HPDE6-E6E7 (cell line): Measurements from ENCODE around the gene KCNE1.

Experiments
- DNase-seq: peaks from one replicate; pipeline ENCODE4 v3.0.0; 2011; ENCODE audit warnings: missing footprints; ENCODE audit errors: extremely low spot score

Gene KCNE1

DNA sequence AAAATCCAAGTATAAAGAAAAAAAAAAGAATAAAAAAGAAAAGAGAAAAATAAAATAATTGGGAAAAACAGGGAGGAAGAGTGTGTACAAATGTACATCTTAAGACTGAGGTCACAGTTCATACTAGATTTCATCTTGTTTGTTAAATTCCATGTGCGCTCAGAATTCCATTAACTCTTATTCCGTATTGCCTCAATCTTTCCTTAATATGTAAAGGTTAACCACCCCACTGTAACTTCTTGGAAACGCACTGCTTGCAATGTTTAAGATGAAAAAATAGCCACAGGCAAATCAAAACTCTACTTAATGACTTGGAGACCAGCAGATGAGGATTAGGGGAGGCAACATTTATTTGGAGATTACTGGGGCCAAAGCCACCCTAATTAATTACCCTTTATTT, 23.9 kb upstream of the KCNE1 start:
- DNase-seq: no peak

DNA sequence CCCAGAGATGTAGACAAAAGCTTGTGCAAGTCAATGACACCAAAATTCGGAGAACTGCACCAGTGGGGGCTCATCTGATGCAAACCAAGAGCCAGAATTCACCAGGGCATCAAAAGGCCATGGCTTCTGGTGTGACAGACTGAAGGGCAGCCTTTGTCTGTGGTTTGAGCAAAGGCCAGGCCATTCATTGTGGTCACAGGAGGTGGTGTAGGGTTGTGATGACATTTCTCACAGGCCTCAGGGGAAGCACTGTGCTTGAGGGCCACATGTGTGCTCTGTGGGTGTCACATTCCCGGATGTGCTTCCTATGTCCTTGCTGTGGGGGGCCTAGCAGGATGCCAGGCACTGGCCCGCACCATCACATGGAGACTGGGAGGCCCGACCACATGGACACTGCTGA, 22.5 kb upstream of the KCNE1 start:
- no peak for DNase-seq

DNA sequence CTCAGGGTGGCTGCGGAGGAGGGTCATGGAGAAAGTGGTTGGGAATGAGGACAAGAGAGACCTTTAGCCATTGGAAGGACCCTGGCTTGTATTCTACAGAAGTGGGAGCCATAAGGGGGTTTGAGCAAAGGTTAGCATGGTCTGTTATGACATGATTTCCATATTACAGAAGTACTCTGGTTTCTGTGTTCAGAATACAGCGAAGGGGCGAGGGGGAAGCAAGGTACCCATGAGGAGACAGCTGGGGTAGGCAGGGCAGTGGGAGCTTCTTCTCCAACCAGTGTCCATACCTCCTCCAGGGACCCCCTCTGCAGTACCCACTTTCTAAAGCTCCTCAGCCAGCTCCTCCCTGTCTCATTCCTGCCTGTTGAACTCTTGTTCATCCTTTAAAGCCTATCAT, 21.9 kb upstream of the KCNE1 start:
- DNase-seq: no peak

DNA sequence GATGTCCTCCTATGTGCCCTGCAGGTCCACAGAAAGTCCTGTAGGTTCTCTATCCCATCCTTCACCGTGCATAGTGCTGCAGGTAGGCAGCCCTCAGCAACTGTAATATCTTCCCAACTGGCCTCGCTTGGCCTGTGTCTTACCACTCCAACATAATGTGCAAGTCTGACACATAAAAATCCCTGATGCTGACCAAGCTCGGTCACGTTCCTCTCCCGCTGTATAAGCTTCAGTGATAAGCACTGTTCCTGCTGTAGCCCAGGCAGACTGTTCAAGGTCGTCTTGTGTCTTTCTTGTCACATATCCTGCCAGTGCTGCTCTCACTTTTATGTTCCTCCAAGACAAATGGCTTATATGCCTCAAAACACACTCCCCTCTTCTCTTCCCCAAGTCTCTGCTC, 19.4 kb upstream of the KCNE1 start:
- DNase-seq: no peak

DNA sequence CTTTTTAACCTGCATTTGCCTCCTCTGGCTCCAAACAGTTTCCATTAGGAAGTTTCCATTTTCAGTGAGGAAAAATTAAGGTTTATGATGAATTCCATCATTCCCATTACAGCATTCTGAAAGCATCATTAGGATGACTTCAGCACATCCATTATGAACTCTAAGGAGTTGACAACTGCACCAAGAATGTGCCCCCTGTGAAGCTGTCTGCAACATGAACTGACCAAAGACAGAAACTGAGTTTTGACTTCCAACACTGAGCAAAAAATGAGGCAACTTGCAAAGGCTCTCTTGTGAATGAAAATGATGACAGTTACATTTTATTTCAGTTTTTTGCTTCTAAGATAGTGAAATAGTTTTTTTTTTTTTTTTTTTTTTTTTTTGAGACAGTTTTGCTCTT, 18.3 kb upstream of the KCNE1 start:
- no peak for DNase-seq

DNA sequence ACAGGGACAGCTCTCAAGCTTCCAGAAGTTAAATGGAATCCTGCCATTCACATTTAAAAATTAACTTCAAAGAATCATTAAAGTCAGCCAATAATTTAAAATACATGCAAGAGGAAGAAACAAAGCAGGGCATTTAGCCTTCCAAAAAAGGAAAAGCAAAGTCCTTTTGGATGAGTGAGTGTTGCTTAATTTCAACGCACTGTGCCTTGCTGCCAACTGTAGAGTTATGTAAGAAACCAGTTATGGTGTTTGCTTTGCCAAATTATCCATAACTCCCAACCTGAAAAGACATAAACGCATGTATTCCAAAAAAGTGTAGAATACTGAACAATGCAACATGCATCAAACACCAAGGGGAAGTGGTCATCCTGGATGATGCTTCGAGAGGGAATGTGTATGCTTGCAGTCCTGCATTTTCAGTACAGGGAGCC, 16.1 kb upstream of the KCNE1 start:
- no peak for DNase-seq

DNA sequence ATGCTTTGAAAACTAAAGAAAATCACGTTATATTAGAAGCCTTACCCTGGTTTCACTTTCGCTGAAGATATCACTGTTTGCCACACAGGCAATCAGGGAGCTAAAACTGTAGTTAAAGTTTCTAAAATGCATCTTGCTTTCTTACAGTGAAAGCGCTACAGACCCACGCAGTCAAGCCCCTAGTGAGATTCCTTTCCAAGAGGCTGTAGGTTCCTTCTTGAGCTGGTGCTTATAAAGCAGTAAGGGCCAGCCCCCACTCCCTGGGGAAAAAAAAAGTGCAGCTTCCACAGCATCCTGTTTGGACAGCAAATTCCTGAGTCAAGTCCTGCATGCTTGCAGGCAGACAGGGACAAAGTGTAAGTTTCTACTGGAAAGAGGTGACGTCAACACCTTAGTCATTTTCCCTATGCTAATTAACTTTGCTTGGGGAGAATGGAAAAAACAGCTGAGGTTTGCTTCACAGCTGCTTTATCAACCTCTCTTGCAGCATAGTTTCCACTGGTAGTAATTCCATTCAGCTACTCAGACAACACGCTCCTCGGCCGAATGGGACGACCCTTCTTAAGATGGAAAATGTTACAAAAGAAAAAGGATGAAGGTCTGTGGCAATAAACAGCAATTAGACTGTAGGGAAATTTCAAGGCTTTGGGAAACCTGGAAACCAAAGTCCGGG, 14.7 kb upstream of the KCNE1 start:
- DNase-seq: peak; percentile 81

DNA sequence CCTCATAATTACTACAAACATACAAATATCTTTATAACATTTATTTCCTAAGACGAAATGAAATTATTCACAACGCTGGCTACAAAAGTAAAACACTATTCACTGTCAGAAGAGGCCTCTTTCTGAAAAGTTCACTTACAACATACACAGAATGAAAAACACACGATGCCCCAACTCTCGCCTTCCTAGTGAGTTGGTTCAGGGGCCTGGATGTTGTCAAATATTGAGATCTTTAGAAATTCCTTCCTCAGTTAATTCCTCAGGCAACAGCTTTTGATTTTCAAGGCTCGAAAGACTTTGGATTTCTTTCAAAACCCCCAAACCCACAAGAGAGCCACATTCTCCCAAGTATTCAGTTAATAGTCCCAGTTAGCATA, 14.2 kb upstream of the KCNE1 start:
- DNase-seq: no peak

DNA sequence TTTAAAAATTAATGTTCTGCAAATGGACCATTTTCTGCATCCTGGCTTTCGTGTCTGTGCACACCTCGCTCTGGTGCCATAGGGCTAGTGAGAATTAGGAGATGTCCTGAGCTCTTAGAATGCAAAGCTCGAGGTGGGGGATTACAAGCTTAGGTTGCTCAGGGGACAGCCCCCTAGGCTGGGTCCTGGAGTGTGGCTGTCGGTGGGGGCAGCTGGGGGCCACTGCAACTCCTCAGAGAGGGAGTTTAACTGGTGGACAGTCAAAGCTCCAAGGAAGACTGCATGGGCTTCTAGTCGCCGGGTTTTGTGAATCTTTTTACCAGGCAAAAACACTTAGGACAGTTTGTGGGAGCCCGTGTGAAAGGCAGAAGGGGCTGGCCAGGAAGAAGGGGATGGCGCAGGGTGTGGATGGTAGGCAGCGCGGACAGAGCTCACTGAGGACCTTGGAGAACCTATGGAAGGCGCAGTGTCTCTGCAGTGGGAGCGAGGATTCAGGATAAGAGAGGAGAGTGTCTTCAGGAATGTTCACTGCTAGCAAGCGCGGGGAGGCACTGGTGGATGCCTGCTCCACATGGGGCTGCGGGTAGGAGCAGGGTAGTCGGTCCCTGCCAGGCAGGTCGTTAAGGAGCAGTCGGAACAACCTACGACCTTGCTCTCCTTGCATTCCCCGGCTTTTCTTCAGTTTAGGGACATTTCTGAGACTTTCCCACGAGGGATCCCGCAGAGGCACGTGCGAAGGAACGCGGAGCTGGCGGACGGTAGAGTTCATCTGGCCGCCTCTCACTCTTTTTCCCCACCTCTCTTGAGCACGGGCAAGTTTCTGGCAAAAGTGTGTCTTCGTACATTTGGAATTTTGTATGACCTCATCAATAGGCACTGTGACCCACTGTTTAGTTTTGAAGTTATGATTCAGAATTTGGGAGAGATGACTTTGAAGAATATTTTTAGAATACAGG, 12.9 kb upstream of the KCNE1 start:
- DNase-seq: no peak

DNA sequence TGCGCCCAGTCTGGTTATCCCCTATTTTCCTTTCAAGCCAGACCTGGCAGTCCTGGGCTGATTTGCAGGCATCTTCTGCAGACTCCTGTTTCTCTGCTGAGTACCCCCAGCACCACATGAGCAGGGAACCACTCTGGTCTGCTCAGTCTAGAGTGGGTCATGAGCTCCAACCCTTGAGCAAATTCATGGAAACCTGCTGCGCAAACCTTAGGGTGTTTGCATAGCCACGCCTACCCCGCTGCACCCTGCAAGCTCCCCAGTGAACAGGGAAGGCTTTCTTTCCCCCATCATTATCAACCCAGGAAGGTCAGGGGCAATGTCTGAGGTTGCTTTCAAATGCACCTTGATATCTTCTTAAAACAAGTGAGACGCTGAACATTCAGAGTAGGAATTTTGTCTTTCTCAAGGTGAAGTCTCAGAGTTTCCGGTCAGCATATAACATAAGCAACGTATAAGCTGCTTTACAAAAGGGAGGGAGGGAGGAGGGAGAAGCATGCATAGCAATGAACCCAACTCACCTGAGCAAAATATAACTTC, 11.1 kb upstream of the KCNE1 start:
- no peak for DNase-seq

DNA sequence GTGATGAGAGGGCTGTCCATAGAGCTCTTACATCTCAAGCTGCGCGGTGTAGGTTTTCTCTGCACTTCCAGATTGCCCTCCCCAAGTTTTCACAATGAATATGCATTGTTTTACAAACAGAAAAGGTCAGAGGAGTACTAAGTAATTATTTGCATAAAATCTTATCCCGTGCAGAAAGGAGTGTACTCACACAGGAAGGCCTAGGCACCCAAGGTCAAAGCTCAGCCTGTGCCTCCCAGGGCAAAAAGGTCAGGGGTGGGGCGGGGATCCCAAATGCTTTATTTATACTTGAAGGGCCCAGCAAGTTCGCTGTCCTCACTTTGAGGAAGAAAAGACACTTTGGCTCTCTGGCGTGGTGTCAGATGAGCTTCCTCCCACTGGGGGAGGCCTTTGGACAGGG, 10.3 kb upstream of the KCNE1 start:
- DNase-seq: no peak

DNA sequence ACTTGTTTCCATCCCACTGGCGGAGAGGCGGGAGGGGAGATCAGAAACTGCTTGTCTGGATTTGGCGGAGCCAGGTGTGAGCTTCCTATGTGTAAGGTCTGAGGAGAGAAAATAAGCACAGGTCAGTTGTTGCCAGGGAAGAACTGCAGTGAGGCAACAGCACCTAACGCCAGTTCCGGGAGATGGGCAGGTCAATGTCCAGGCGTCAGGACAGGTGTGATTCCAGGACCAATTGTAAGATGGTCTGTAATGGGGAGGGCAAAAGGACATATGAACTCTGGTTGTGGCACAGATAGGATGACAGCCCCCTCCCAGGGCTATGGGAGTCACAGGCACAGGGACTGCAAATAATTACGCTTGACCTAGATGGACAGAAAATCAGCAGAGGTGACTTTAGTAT, 9.6 kb upstream of the KCNE1 start:
- no peak for DNase-seq

DNA sequence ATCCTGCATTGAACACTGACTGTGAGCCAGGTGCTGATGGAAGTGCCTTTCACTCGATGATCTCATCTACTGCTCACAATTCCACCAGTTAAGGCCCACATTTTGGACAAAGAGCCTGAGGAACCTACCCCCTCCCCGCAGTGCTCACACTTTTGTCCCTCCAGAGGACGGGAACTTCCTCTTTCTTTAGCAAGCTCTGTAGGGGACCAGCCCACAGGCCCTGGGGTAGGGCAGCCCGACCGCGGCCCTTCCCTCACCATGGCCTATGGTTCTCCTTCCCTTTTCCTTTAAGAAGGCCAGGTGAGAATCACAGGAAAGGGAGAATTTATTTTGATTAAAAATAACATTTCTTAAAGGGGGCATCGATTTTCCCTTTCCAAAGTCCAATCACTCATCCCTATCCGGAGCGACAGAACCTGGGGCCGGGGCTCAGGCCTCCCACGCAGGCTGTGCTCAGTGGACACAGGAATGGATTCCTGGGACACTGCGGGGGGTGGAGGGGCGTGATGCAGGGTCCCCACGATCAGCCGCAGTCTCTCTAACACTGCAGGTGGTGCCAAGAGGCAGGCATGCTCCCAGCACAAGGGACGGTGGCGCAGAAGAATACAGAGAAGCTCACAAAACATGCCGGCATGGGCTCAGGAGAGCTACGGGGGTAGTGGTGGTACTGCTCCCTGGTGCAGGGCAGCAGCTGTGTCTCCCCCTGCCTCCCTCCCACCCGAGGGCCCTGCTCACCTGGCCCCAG, 8.9 kb upstream of the KCNE1 start:
- no peak for DNase-seq

DNA sequence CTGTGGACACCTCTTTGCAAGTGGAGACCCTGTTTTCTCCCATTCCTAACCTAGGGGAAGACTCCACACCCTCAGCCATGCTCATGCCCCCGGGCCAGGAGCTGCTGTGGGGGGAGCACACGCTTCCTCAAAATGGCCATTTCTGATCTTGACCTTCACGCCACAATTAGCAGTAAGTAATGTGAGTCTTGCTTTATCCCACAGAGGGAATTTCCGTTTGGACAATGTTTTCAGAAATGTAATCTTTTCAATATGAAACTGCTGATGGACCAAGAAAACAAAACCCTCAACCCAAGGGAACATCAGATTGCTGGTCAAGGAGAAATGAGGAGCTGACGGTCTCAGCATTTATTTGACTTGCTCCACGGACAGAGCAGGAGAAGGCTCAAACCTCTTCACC, 8.3 kb upstream of the KCNE1 start:
- no peak for DNase-seq

DNA sequence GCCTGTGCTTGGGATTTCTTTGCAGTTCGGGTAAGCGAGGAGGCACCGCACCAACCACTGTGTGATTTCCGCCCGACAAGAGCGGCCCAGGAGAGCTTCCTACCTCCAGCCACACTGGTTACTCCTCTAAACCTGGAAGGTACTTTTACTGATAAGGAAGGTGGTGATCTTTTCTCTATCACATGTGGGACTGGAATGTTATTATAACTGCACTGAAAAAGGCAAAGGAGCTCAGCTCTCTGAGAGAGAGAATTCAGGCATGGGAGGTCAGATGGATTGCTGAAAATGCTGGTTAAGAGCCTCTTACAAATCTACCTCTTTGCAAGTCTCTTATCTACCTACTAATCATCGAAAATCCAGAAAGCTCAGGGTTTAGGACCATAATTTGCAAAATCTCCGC, 7.7 kb upstream of the KCNE1 start:
- DNase-seq: no peak

DNA sequence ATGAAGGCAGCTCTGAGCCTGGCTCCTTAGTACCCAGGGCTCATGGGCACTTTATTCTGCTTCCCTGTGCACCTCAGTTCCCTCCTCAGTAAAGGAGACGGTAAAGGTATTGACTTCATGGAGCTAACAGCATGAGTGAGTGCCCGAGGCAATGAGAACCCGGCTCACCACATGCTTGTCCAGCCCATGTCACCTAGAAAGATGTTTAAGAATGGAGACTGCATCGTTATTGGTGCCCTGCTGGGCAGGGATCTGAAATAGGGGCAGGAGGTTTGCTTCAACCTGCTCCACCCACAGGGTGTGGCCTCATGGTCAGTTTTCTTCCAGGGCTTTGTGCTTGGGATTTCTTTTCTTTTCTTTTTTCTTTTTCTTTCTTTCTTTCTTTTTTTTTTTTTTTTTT, 7.0 kb upstream of the KCNE1 start:
- no peak for DNase-seq

DNA sequence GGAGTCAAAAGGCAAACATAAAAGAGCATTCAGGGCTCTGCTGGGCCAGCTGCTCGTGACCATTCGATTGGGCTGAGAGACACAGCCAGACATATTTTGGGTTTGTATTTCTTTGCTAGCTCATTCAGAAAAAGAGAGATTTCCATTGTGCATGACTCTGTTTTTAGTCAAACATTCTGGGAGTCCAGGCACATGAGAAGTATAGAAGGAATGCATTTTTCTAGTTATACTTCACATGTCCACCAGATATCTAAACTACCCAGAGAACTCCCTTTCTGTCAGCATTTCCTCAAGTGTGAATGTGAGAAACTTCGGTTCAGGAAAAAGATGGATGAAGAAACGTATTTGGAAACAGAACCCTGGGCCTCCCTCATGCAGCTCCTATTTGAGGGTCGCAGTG, 6.3 kb upstream of the KCNE1 start:
- no peak for DNase-seq

DNA sequence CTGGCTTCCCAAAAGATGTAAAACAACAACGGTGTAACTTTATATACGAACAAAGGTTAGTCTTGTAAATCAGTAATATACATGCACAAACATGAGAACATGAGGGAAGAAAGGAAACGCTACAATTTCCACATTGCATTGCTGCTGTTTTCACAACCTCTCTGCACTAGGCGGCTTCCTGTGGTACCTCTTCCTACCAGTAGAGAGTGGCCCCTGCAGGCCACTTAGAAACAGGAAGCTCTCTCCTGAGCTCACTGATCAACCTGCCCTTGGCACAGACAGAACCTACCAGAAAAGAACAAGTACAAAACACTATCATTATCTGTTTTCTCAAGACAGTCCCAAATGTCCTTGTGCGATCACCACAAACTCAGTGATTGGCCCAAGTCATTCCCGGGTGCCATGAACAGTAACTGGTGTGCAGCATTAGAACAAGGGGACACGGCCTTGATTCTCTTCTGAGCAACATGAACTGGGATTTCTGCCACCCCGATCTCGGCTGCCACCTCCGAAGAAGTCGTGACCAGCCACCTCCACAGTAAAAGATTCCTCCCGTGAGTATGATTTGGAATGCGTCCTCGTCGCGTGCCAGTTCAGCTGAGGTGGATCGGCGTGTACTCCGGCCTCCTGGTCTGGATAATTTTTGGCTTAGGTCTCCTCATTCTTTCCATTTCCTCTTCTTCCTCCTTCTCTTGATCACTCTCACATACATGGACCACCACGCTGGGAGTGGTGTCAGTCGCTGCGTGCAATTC, 5.7 kb upstream of the KCNE1 start:
- no peak for DNase-seq

DNA sequence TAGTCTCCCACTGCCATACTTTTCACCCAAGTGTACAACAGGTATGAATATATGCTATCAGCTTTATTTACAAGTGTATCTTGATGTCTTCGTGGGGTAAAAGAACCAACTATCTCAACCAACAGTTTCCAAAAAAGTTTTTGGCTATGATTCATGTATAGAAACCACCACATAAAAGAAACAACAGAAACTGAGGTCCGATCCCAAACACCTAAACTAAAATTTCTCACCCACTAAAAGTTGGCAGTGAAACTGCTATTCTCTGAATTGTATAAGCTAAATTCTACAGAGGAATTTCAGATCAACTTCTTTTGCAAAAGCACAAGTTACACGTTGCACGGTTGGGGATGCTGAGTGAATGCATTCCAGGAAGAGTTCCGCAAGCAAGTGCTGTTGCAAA, 5.0 kb upstream of the KCNE1 start:
- DNase-seq: no peak

DNA sequence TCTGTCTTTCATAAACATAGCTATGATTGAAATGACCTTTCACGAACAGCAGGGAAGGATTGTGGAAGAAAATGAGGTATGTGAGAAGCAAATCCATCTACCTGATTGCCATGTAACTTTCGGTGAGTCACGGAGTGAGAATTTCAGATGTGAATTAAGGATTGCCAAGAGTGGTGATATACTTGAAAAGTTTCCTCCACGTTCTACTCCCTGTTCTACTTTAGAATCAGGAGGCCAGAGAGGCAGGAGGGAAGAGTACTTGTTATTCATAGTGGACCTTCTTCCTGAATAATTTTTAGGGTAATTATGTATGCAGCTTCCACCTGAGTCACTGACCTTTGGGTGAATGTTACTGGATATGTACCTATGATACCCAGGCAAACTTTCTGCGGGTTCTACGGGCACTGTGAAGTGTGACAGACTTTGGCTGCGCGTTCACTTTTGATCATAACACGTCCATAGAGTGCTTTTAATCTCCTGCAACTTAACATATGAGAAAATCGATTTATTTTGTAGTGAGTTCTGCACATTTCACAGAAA, 2.6 kb upstream of the KCNE1 start:
- DNase-seq: no peak

DNA sequence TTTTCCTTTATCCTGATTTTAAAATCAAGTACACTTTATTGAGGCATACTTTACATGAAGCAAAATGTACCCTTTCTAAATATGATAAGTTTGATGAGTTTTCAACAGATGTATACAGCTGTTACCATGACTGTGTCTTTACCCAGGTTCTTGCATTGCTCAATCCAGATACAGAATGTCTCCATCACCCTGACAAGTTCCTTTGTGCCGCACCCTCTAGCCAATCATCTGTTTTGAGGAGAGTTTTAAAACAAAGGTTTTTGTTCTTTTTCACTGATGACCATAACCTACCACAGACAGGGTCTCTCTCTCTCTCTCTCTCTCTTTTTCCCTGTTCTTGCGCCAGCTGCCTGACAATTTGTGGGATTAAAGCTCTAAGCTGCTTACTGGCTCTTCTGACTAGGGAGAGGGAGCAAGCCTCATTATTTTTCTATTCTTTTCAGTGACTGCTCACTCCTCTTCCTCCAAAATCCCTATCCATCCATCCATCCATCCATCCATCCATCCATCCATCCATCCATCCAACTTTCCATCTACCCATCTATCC, 1.2 kb upstream of the KCNE1 start:
- DNase-seq: no peak
